ENCODE data around the gene PEX11B.

PEX11B gene

GRCh38 chr1:145901312-145902021 is 17.1 kb downstream of the PEX11B start:
- TF ChIP-seq GATA3 (IDR thresholded peaks at IDR 0.05; ENCODE audit: low read depth, low read length): no peak
- TF ChIP-seq GATA2 (IDR thresholded peaks at IDR 0.05; ENCODE audit: low read depth, low read length): no peak

- TF ChIP-seq GATA2 (IDR thresholded peaks at IDR 0.05; ENCODE audit: low read depth, low read length) (no peak), GATA3 (IDR thresholded peaks at IDR 0.05; ENCODE audit: low read depth, low read length) (no peak)
Measured at GRCh38 chr1:145898756-145899155, 19.8 kb downstream of the PEX11B start.

- TF ChIP-seq GATA3 (IDR thresholded peaks at IDR 0.05; ENCODE audit: low read depth, low read length) (no peak), GATA2 (IDR thresholded peaks at IDR 0.05; ENCODE audit: low read depth, low read length) (no peak)
Measured at GRCh38 chr1:145897969-145898368, 20.5 kb downstream of the PEX11B start.

GRCh38 chr1:145895471-145895870 is 23.0 kb downstream of the PEX11B start:
- no peak for TF ChIP-seq GATA2 (IDR thresholded peaks at IDR 0.05; ENCODE audit: low read depth, low read length)
- TF ChIP-seq GATA3 (IDR thresholded peaks at IDR 0.05; ENCODE audit: low read depth, low read length): no peak

GRCh38 chr1:145893306-145894055 is 25.0 kb downstream of the PEX11B start:
- TF ChIP-seq GATA3 (IDR thresholded peaks at IDR 0.05; ENCODE audit: low read depth, low read length) (no peak), GATA2 (IDR thresholded peaks at IDR 0.05; ENCODE audit: low read depth, low read length) (no peak)

GRCh38 chr1:145892486-145893087 is 25.9 kb downstream of the PEX11B start:
- TF ChIP-seq GATA2 (IDR thresholded peaks at IDR 0.05; ENCODE audit: low read depth, low read length): no peak
- no peak for TF ChIP-seq GATA3 (IDR thresholded peaks at IDR 0.05; ENCODE audit: low read depth, low read length)

GRCh38 chr1:145891587-145892485 is 26.7 kb downstream of the PEX11B start:
- no peak for TF ChIP-seq GATA2 (IDR thresholded peaks at IDR 0.05; ENCODE audit: low read depth, low read length)
- TF ChIP-seq GATA3 (IDR thresholded peaks at IDR 0.05; ENCODE audit: low read depth, low read length): no peak

GRCh38 chr1:145891143-145891542 is 27.4 kb downstream of the PEX11B start:
- TF ChIP-seq GATA3 (IDR thresholded peaks at IDR 0.05; ENCODE audit: low read depth, low read length) (no peak), GATA2 (IDR thresholded peaks at IDR 0.05; ENCODE audit: low read depth, low read length) (no peak)

- TF ChIP-seq GATA3 (IDR thresholded peaks at IDR 0.05; ENCODE audit: low read depth, low read length): no peak
- TF ChIP-seq GATA2 (IDR thresholded peaks at IDR 0.05; ENCODE audit: low read depth, low read length): no peak
Measured at GRCh38 chr1:145889722-145890121, 28.8 kb downstream of the PEX11B start.

- TF ChIP-seq GATA2 (IDR thresholded peaks at IDR 0.05; ENCODE audit: low read depth, low read length) (no peak), GATA3 (IDR thresholded peaks at IDR 0.05; ENCODE audit: low read depth, low read length) (no peak)
Measured at GRCh38 chr1:145887631-145888030, 30.9 kb downstream of the PEX11B start.

GRCh38 chr1:145886816-145887215 is 31.7 kb downstream of the PEX11B start:
- no peak for TF ChIP-seq GATA3 (IDR thresholded peaks at IDR 0.05; ENCODE audit: low read depth, low read length)
- no peak for TF ChIP-seq GATA2 (IDR thresholded peaks at IDR 0.05; ENCODE audit: low read depth, low read length)

GRCh38 chr1:145886390-145886789 is 32.1 kb downstream of the PEX11B start:
- TF ChIP-seq GATA3 (IDR thresholded peaks at IDR 0.05; ENCODE audit: low read depth, low read length): no peak
- TF ChIP-seq GATA2 (IDR thresholded peaks at IDR 0.05; ENCODE audit: low read depth, low read length): no peak

- TF ChIP-seq GATA2 (IDR thresholded peaks at IDR 0.05; ENCODE audit: low read depth, low read length) (no peak), GATA3 (IDR thresholded peaks at IDR 0.05; ENCODE audit: low read depth, low read length) (no peak)
Measured at GRCh38 chr1:145885738-145886287, 32.7 kb downstream of the PEX11B start, which contains the start of gene ANKRD35. Gene ANKRD35 (minus strand): TSS chr1:145885866. CDS start chr1:145885758, 108 bp downstream.
